ENCODE measurements around the gene CNTNAP5. TPM values are rescaled to one million over a fixed set of nuclear protein-coding genes. Genes with fewer than 3 reads are reported as not detected.

The CNTNAP5 gene
- total RNA-seq, 4 donors from 2014 or later: not detected

- DNase-seq (no peak), ATAC-seq (no peak)
- Histone ChIP-seq H3K4me3 (no peak overlapping the region), H3K9me3 (no peaks in the 10 kb centered on the region), H3K27me3 (no peaks in the 10 kb centered on the region), H3K27ac (no peak overlapping the region), H3K36me3 (no peaks in the 10 kb centered on the region), H3K4me1 (no peaks in the 10 kb centered on the region)
- in situ Hi-C loops (cut with MboI; ENCODE audit: low sequenced_read_pairs in 4 of 4) (no loop called here), intact Hi-C loops (cut with DNase I; ENCODE audit: low total_unique reads) (no loop called here)
- TF ChIP-seq POLR2A (IDR thresholded peaks at IDR 0.05) (no peak), CTCF (IDR thresholded peaks at IDR 0.05 in 4 of 5, conservative IDR thresholded peaks at IDR 0.05 in 1 of 5) (no peak)
These were observed 97.3 kb downstream of the CNTNAP5 start for GRCh38 chr2:124122340-124122739.

- no peak for TF ChIP-seq CTCF (IDR thresholded peaks at IDR 0.05 in 4 of 5, conservative IDR thresholded peaks at IDR 0.05 in 1 of 5)
- TF ChIP-seq POLR2A (IDR thresholded peaks at IDR 0.05): no peak
- in situ Hi-C loops (cut with MboI; ENCODE audit: low sequenced_read_pairs in 4 of 4) (no loop called here), intact Hi-C loops (cut with DNase I; ENCODE audit: low total_unique reads) (no loop called here)
- no peaks in the 10 kb centered on the region for H3K27me3 ChIP-seq
- no peak overlapping the region for H3K4me3 ChIP-seq
- no peak overlapping the region for H3K27ac ChIP-seq
- H3K36me3 ChIP-seq: no peaks in the 10 kb centered on the region
- no peak for DNase-seq
- H3K9me3 ChIP-seq: no peaks in the 10 kb centered on the region
- H3K4me1 ChIP-seq: no peaks in the 10 kb centered on the region
- ATAC-seq: no peak
These were observed 106.2 kb downstream of the CNTNAP5 start for GRCh38 chr2:124131276-124131675.

- intact Hi-C loops (cut with DNase I; ENCODE audit: low total_unique reads) (no loop called here), in situ Hi-C loops (cut with MboI; ENCODE audit: low sequenced_read_pairs in 4 of 4) (no loop called here)
- TF ChIP-seq CTCF (IDR thresholded peaks at IDR 0.05 in 4 of 5, conservative IDR thresholded peaks at IDR 0.05 in 1 of 5): no peak
- no peak for TF ChIP-seq POLR2A (IDR thresholded peaks at IDR 0.05)
- H3K27me3 ChIP-seq: no peaks in the 10 kb centered on the region
- no peaks in the 10 kb centered on the region for H3K4me1 ChIP-seq
- no peaks in the 10 kb centered on the region for H3K36me3 ChIP-seq
- no peak overlapping the region for H3K4me3 ChIP-seq
- no peak overlapping the region for H3K27ac ChIP-seq
- DNase-seq: no peak
- ATAC-seq: no peak
- H3K9me3 ChIP-seq: no peaks in the 10 kb centered on the region
These were observed 111.0 kb downstream of the CNTNAP5 start for GRCh38 chr2:124136110-124136509.

GRCh38 chr2:124138076-124138475 lies 113.0 kb downstream of the CNTNAP5 start:
- intact Hi-C loops (cut with DNase I; ENCODE audit: low total_unique reads) (no loop called here), in situ Hi-C loops (cut with MboI; ENCODE audit: low sequenced_read_pairs in 4 of 4) (no loop called here)
- ATAC-seq: no peak
- H3K27me3 ChIP-seq: no peaks in the 10 kb centered on the region
- H3K9me3 ChIP-seq: no peaks in the 10 kb centered on the region
- no peak overlapping the region for H3K27ac ChIP-seq
- TF ChIP-seq POLR2A (IDR thresholded peaks at IDR 0.05) (no peak), CTCF (IDR thresholded peaks at IDR 0.05 in 4 of 5, conservative IDR thresholded peaks at IDR 0.05 in 1 of 5) (no peak)
- no peak for DNase-seq
- no peaks in the 10 kb centered on the region for H3K36me3 ChIP-seq
- no peaks in the 10 kb centered on the region for H3K4me1 ChIP-seq
- no peak overlapping the region for H3K4me3 ChIP-seq

GRCh38 chr2:124145982-124146381 lies 120.9 kb downstream of the CNTNAP5 start:
- intact Hi-C loops (cut with DNase I; ENCODE audit: low total_unique reads): no loop called here
- in situ Hi-C loops (cut with MboI; ENCODE audit: low sequenced_read_pairs in 4 of 4): no loop called here
- ATAC-seq (no peak), DNase-seq (no peak)
- TF ChIP-seq CTCF (IDR thresholded peaks at IDR 0.05 in 4 of 5, conservative IDR thresholded peaks at IDR 0.05 in 1 of 5): no peak
- no peak for TF ChIP-seq POLR2A (IDR thresholded peaks at IDR 0.05)
- Histone ChIP-seq H3K27ac (no peak overlapping the region), H3K4me1 (no peaks in the 10 kb centered on the region), H3K9me3 (no peaks in the 10 kb centered on the region), H3K27me3 (no peaks in the 10 kb centered on the region), H3K4me3 (no peak overlapping the region), H3K36me3 (no peaks in the 10 kb centered on the region)

All from gastrocnemius medialis (tissue), 4 donors.